SK-N-SH treated with all-trans-retinoic acid at 6 μM for 48 hours (cell line): ENCODE data around the gene MS4A7.

Source experiments
- ATAC-seq: fragments of 200-7000 bp; cut with Tn5 transposase; 3 replicates; pipeline ENCODE4 v1.9.1; 2020; ENCODE audit warnings: mild to moderate bottlenecking, moderate library complexity
- ARNTL ChIP-seq: fragments of 450-650 bp; formaldehyde crosslinking; IDR thresholded peaks from 2 replicates; pipeline ENCODE4 v1.5.0; 2020; ENCODE audit warnings: low read depth, mild to moderate bottlenecking, moderate library complexity, borderline replicate concordance
- CSDC2 ChIP-seq: fragments of 250-450 bp; sonication (Bioruptor Pico); IDR thresholded peaks from 2 replicates; pipeline ENCODE4 v1.5.0; 2020; ENCODE audit warnings: mild to moderate bottlenecking, moderate library complexity
- ESRRG ChIP-seq: fragments of 250-450 bp; sonication (Bioruptor Pico); IDR thresholded peaks from 2 replicates; pipeline ENCODE4 v1.6.1; 2021; ENCODE audit warnings: mild to moderate bottlenecking
- GLIS3 ChIP-seq: fragments of 250-450 bp; sonication (Bioruptor Pico); IDR thresholded peaks from 2 replicates; pipeline ENCODE4 v1.5.0; 2020; ENCODE audit warnings: mild to moderate bottlenecking, moderate library complexity
- ISL1 ChIP-seq: fragments of 250-450 bp; sonication (Bioruptor Pico); IDR thresholded peaks from 2 replicates; pipeline ENCODE4 v2.1.2; 2022; ENCODE audit warnings: mild to moderate bottlenecking, moderate library complexity
- OSR1 ChIP-seq: fragments of 250-450 bp; sonication (Bioruptor Pico); IDR thresholded peaks from 2 replicates; pipeline ENCODE4 v1.8.0; 2022; ENCODE audit warnings: moderate library complexity, mild to moderate bottlenecking, inconsistent platforms
- PPARA ChIP-seq: fragments of 250-450 bp; sonication (Bioruptor Pico); IDR thresholded peaks from 2 replicates; pipeline ENCODE4 v1.5.0; 2020; ENCODE audit warnings: mild to moderate bottlenecking, borderline replicate concordance
- RARB ChIP-seq: fragments of 250-450 bp; sonication (Bioruptor Pico); IDR thresholded peaks from 2 replicates; pipeline ENCODE4 v1.8.0; 2021; ENCODE audit warnings: mild to moderate bottlenecking, moderate library complexity
- TCF4 ChIP-seq: fragments of 250-450 bp; sonication (Bioruptor Pico); IDR thresholded peaks from 2 replicates; pipeline ENCODE4 v1.8.0; 2021; ENCODE audit warnings: mild to moderate bottlenecking, moderate library complexity, borderline replicate concordance
- TOX ChIP-seq: fragments of 250-450 bp; sonication (Bioruptor Pico); IDR thresholded peaks from 2 replicates; pipeline ENCODE4 v1.8.0; 2021; ENCODE audit warnings: mild to moderate bottlenecking, moderate library complexity, borderline replicate concordance
- ZFP3 ChIP-seq: fragments of 250-450 bp; sonication (Bioruptor Pico); IDR thresholded peaks from 2 replicates; pipeline ENCODE4 v1.5.0; 2020; ENCODE audit warnings: mild to moderate bottlenecking, moderate library complexity
- ZFP30 ChIP-seq: fragments of 450-650 bp; formaldehyde crosslinking; IDR thresholded peaks from 2 replicates; pipeline ENCODE4 v1.5.0; 2022; ENCODE audit warnings: mild to moderate bottlenecking, moderate library complexity
- ZNF565 ChIP-seq: fragments of 450-650 bp; formaldehyde crosslinking; conservative IDR thresholded peaks from 2 replicates; pipeline ENCODE4 v1.5.0; 2020; ENCODE audit warnings: low read depth, mild to moderate bottlenecking, moderate library complexity
- ZNF70 ChIP-seq: fragments of 450-650 bp; formaldehyde crosslinking; IDR thresholded peaks from 2 replicates; pipeline ENCODE4 v1.5.0; 2020; ENCODE audit warnings: mild to moderate bottlenecking, moderate library complexity
- ZNF8 ChIP-seq: fragments of 450-650 bp; formaldehyde crosslinking; IDR thresholded peaks from 2 replicates; pipeline ENCODE4 v1.5.0; 2020; ENCODE audit warnings: mild to moderate bottlenecking, moderate library complexity
- TF ChIP-seq, protein P1 (sequence below): fragments of 250-450 bp; sonication (Bioruptor Pico); IDR thresholded peaks from 2 replicates; pipeline ENCODE4 v1.5.0; 2020; ENCODE audit warnings: mild to moderate bottlenecking, moderate library complexity
- TF ChIP-seq, protein P2 (sequence below): fragments of 250-450 bp; sonication (Bioruptor Pico); IDR thresholded peaks from 2 replicates; pipeline ENCODE4 v1.8.0; 2021; ENCODE audit warnings: low read depth, mild to moderate bottlenecking, moderate library complexity, borderline replicate concordance
- TF ChIP-seq, protein P3 (sequence below): fragments of 250-450 bp; sonication (Bioruptor Pico); IDR thresholded peaks from 2 replicates; pipeline ENCODE4 v1.5.1; 2020; ENCODE audit warnings: low read depth, mild to moderate bottlenecking, moderate library complexity
- TF ChIP-seq, protein P4 (sequence below): fragments of 250-450 bp; sonication (Bioruptor Pico); IDR thresholded peaks from 2 replicates; pipeline ENCODE4 v1.8.0; 2020; ENCODE audit warnings: mild to moderate bottlenecking, moderate library complexity, borderline replicate concordance

MS4A7 gene

DNA sequence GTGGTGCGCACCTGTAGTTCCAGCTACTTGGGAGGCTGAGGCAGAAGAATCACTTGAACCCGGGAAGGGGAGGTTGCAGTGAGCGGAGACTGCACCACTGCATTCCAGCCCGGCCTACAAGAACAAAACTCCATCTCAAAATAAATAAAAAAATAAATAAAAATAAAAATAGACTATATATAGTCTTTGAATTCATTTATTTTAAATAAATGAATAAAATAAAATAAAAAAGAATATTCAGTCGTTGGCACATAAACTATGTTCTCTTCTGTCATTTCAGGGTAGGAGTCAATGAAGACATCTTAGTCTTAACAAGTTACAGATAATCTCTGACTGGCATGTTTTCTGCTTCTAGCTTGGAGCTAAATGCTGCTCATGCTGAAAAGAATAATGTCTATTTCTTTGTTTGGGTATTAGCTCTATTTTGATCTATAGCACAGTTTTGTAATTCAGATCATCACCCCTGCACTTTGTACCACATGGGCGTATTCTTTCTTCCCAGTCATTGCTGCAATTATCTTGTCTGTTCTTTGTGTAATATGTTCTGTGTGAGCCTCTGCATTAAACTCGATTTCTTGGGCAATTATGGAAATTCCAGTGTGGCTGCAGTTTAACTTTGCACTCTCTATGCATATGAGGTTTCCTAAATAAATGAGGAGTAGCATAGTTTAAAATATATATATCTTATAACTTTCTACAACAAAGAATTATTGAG lies 16.5 kb downstream of the MS4A7 start:
- TF ChIP-seq ZFP30 (no peak), ESRRG (no peak), ZNF565 (CRISPR knock-in tag) (no peak), ZNF8 (CRISPR knock-in tag) (no peak), OSR1 (CRISPR knock-in tag) (no peak), TCF4 (no peak), TOX (CRISPR knock-in tag) (no peak), GLIS3 (CRISPR knock-in tag) (no peak), ISL1 (CRISPR knock-in tag) (no peak), ZNF70 (CRISPR knock-in tag) (no peak), ZFP3 (CRISPR knock-in tag) (no peak), CSDC2 (CRISPR knock-in tag) (no peak), RARB (CRISPR knock-in tag) (no peak), ARNTL (no peak)
- TF ChIP-seq, protein P1, sequence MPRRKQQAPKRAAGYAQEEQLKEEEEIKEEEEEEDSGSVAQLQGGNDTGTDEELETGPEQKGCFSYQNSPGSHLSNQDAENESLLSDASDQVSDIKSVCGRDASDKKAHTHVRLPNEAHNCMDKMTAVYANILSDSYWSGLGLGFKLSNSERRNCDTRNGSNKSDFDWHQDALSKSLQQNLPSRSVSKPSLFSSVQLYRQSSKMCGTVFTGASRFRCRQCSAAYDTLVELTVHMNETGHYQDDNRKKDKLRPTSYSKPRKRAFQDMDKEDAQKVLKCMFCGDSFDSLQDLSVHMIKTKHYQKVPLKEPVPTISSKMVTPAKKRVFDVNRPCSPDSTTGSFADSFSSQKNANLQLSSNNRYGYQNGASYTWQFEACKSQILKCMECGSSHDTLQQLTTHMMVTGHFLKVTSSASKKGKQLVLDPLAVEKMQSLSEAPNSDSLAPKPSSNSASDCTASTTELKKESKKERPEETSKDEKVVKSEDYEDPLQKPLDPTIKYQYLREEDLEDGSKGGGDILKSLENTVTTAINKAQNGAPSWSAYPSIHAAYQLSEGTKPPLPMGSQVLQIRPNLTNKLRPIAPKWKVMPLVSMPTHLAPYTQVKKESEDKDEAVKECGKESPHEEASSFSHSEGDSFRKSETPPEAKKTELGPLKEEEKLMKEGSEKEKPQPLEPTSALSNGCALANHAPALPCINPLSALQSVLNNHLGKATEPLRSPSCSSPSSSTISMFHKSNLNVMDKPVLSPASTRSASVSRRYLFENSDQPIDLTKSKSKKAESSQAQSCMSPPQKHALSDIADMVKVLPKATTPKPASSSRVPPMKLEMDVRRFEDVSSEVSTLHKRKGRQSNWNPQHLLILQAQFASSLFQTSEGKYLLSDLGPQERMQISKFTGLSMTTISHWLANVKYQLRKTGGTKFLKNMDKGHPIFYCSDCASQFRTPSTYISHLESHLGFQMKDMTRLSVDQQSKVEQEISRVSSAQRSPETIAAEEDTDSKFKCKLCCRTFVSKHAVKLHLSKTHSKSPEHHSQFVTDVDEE (CRISPR knock-in tag), result no peak
- TF ChIP-seq, protein P2, sequence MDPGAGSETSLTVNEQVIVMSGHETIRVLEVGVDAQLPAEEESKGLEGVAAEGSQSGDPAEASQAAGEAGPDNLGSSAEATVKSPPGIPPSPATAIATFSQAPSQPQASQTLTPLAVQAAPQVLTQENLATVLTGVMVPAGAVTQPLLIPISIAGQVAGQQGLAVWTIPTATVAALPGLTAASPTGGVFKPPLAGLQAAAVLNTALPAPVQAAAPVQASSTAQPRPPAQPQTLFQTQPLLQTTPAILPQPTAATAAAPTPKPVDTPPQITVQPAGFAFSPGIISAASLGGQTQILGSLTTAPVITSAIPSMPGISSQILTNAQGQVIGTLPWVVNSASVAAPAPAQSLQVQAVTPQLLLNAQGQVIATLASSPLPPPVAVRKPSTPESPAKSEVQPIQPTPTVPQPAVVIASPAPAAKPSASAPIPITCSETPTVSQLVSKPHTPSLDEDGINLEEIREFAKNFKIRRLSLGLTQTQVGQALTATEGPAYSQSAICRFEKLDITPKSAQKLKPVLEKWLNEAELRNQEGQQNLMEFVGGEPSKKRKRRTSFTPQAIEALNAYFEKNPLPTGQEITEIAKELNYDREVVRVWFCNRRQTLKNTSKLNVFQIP (CRISPR knock-in tag), result no peak
- TF ChIP-seq, protein P3, sequence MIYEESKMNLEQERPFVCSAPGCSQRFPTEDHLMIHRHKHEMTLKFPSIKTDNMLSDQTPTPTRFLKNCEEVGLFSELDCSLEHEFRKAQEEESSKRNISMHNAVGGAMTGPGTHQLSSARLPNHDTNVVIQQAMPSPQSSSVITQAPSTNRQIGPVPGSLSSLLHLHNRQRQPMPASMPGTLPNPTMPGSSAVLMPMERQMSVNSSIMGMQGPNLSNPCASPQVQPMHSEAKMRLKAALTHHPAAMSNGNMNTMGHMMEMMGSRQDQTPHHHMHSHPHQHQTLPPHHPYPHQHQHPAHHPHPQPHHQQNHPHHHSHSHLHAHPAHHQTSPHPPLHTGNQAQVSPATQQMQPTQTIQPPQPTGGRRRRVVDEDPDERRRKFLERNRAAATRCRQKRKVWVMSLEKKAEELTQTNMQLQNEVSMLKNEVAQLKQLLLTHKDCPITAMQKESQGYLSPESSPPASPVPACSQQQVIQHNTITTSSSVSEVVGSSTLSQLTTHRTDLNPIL, result no peak
- TF ChIP-seq, protein P4, sequence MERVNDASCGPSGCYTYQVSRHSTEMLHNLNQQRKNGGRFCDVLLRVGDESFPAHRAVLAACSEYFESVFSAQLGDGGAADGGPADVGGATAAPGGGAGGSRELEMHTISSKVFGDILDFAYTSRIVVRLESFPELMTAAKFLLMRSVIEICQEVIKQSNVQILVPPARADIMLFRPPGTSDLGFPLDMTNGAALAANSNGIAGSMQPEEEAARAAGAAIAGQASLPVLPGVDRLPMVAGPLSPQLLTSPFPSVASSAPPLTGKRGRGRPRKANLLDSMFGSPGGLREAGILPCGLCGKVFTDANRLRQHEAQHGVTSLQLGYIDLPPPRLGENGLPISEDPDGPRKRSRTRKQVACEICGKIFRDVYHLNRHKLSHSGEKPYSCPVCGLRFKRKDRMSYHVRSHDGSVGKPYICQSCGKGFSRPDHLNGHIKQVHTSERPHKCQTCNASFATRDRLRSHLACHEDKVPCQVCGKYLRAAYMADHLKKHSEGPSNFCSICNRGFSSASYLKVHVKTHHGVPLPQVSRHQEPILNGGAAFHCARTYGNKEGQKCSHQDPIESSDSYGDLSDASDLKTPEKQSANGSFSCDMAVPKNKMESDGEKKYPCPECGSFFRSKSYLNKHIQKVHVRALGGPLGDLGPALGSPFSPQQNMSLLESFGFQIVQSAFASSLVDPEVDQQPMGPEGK (CRISPR knock-in tag), result no peak
- ATAC-seq, result no peak

DNA sequence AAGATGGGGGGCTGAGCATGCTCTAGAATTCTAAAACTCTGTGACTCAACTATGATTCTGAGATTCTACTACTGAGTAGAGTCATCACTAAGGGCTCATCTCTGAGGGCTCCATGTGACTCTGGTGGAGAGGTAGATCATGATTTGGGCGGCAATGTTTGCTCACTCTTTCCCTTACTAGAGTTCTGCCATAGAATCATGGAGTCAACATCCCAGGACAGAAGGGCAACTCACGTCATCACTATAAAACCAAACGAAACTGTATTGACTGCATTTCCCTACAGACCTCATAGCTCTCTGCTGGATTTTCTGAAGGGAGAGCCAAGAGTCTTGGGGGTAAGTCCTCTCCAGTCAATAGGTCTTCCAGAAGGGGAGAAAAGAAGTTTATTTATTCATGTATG lies 18.1 kb downstream of the MS4A7 start, which contains the start of gene MS4A14:
Gene MS4A14, plus strand, starts transcription at position 78 of the 400 bp plus-strand sequence. Its CDS starts 120 bp downstream, at position 198.
- TF ChIP-seq RARB (CRISPR knock-in tag), result no peak
- TF ChIP-seq CSDC2 (CRISPR knock-in tag), result no peak
- TF ChIP-seq, protein P4 (CRISPR knock-in tag), result no peak
- TF ChIP-seq OSR1 (CRISPR knock-in tag), result no peak
- no peak for TF ChIP-seq GLIS3 (CRISPR knock-in tag)
- TF ChIP-seq ESRRG, result no peak
- no peak for TF ChIP-seq TOX (CRISPR knock-in tag)
- no peak for TF ChIP-seq ZNF565 (CRISPR knock-in tag)
- no peak for TF ChIP-seq PPARA (CRISPR knock-in tag)
- no peak for TF ChIP-seq ZFP30
- TF ChIP-seq ZFP3 (CRISPR knock-in tag), result no peak
- ATAC-seq, result no peak

DNA sequence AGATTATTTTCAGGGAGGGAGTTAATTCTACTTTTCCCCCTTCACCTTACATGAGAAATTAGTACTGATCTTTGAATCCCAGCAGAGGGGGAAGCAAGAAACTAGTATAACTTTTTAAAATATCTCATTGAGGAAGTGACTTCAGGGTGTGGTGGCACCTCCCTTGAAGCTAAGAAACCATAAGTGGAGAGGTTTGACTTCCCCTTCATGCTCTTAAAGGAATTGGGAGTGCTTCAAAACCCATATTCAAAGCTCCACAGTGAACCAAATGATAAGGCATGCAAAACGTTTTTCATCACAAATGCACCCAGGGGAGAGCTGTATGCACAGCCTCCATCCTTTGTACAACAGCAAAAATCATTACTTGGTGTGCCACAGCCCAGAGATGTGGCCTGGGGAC lies 18.5 kb downstream of the MS4A7 start:
- no peak for ATAC-seq

More for the DNA sequence above, 18.5 kb downstream of the MS4A7 start:
- TF ChIP-seq, protein P1 (CRISPR knock-in tag), result no peak
- TF ChIP-seq, protein P2 (CRISPR knock-in tag), result no peak
- TF ChIP-seq ESRRG (no peak), OSR1 (CRISPR knock-in tag) (no peak), ZNF565 (CRISPR knock-in tag) (no peak), ISL1 (CRISPR knock-in tag) (no peak)
